Endothelial cell of hepatic sinusoid (primary cell): ENCODE measurements around the gene GRID1.
"Not testable (repeated sequence)": the region's sequence is repeated elsewhere in the genome, so short reads cannot be mapped to it uniquely, and the experiment has no call there.

Experiments used
- in situ Hi-C: cut with HindIII; loops from 2 replicates; pipeline ENCODE4 v1.10.0; 2017; ENCODE audit warnings: low sequenced_read_pairs

Gene GRID1

GRCh38 chr10:86122646-86123045 lies 243.9 kb downstream of the GRID1 start:
- in situ Hi-C loops = no loop called here

- in situ Hi-C loops = no loop called here
Measured at GRCh38 chr10:86121200-86121599, 245.4 kb downstream of the GRID1 start.

GRCh38 chr10:86117051-86117450 lies 249.5 kb downstream of the GRID1 start:
- in situ Hi-C loops = no loop called here

- in situ Hi-C loops = no loop called here
Measured at GRCh38 chr10:86113983-86114382, 252.6 kb downstream of the GRID1 start.

GRCh38 chr10:86113501-86113900 lies 253.1 kb downstream of the GRID1 start:
- in situ Hi-C loops = no loop called here

GRCh38 chr10:86113044-86113443 lies 253.6 kb downstream of the GRID1 start:
- in situ Hi-C loops = no loop called here

- in situ Hi-C loops = no loop called here
Measured at GRCh38 chr10:86111902-86112545, 254.6 kb downstream of the GRID1 start.

GRCh38 chr10:86110156-86110786 lies 256.3 kb downstream of the GRID1 start:
- in situ Hi-C loops = no loop called here

- in situ Hi-C loops = no loop called here
Measured at GRCh38 chr10:86109421-86109820, 257.2 kb downstream of the GRID1 start.

GRCh38 chr10:86108696-86109095 lies 257.9 kb downstream of the GRID1 start:
- in situ Hi-C loops = no loop called here

GRCh38 chr10:86107611-86108310 lies 258.8 kb downstream of the GRID1 start:
- in situ Hi-C loops = not testable (repeated sequence)

- in situ Hi-C loops = no loop called here
Measured at GRCh38 chr10:86107131-86107530, 259.5 kb downstream of the GRID1 start.

- in situ Hi-C loops = no loop called here
Measured at GRCh38 chr10:86106616-86107015, 260.0 kb downstream of the GRID1 start.

- in situ Hi-C loops = no loop called here
Measured at GRCh38 chr10:86105640-86106039, 261.0 kb downstream of the GRID1 start.

GRCh38 chr10:86105181-86105580 lies 261.4 kb downstream of the GRID1 start:
- in situ Hi-C loops = no loop called here

- in situ Hi-C loops = no loop called here
Measured at GRCh38 chr10:86104611-86105145, 261.9 kb downstream of the GRID1 start.

GRCh38 chr10:86104156-86104555 lies 262.4 kb downstream of the GRID1 start:
- in situ Hi-C loops = no loop called here

- in situ Hi-C loops = no loop called here
Measured at GRCh38 chr10:86103391-86104101, 263.0 kb downstream of the GRID1 start.

- in situ Hi-C loops = no loop called here
Measured at GRCh38 chr10:86102451-86102850, 264.1 kb downstream of the GRID1 start.

GRCh38 chr10:86102031-86102430 lies 264.6 kb downstream of the GRID1 start:
- in situ Hi-C loops = no loop called here

GRCh38 chr10:86100581-86101061 lies 266.0 kb downstream of the GRID1 start:
- in situ Hi-C loops = no loop called here
